K562 (cell line): Measurements from ENCODE around the gene CPA4. TPM values are rescaled to one million over a fixed set of nuclear protein-coding genes. Genes with fewer than 3 reads are reported as not detected.

Experiments used
- ATAC-seq: fragments of 200-7000 bp; cut with Tn5 transposase; 3 replicates; pipeline ENCODE4 v1.9.1; 2020; ENCODE audit warnings: moderate library complexity
- BruUV-seq: library from RNA; stranded (reverse); fragments of 400-500 nt; replicated peaks from 2 replicates; lab custom pipeline; 2021; lab: Mats Ljungman, UMichigan
- CTCF ChIA-PET: fragments of 300-600 bp; formaldehyde crosslinking; extraction: SDS; loops from one replicate; lab custom pipeline; 2021; ENCODE audit warnings: low intra/inter-chr PET ratio; lab: Yijun Ruan, JAX
- POLR2A ChIA-PET: fragments of 300-600, 350-650 bp; sonication (Branson Sonifier 250); formaldehyde crosslinking; extraction: SDS; loops from one replicate; lab custom pipeline; 2021; ENCODE audit warnings: antibody characterized with exemption, inconsistent platforms; lab: Yijun Ruan, JAX
- DNase-seq, 4 experiments: peaks; one replicate each; pipeline versions ENCODE4 v3.0.0 to v3.0.0-alpha.2; 2011 to 2018; ENCODE audit warnings: low spot score in 3 of 4, mixed read lengths in 3 of 4; ENCODE audit errors: extremely low read depth in 1 of 4
- FAIRE-seq: peaks from 2 replicates; lab custom pipeline; 2011; peaks lifted over from hg19 to GRCh38; lab: Jason Lieb, UNC
- H2AFZ ChIP-seq: 2 replicates; pipeline ENCODE4 v1.6.0; 2011; ENCODE audit warnings: low read depth, low read length, control low read depth, inconsistent platforms
- H3K27ac ChIP-seq: fragments of 200-600 bp; 3 replicates; pipeline ENCODE4 v1.8.0; 2011; ENCODE audit warnings: low read depth, mild to moderate bottlenecking, control low read depth, inconsistent platforms, low read length, moderate library complexity, mixed read lengths; ENCODE audit errors: extremely low read depth
- H3K27me3 ChIP-seq, 2 experiments: fragments of 300-600 bp in 1 of 2; 2 replicates in 1 of 2; 3 replicates in 1 of 2; pipeline versions ENCODE4 v1.6.0 to v1.8.0; 2011; ENCODE audit warnings: inconsistent platforms in 2 of 2, low read length in 2 of 2, mild to moderate bottlenecking in 1 of 2, mixed read lengths in 1 of 2, moderate library complexity in 1 of 2; ENCODE audit not compliant: control insufficient read depth in 2 of 2, insufficient read depth in 2 of 2
- H3K36me3 ChIP-seq: fragments of 300-600 bp; 3 replicates; pipeline ENCODE4 v1.8.0; 2011; ENCODE audit warnings: mild to moderate bottlenecking, low read length, inconsistent platforms; ENCODE audit not compliant: control insufficient read depth, insufficient read depth
- H3K4me1 ChIP-seq, 2 experiments: fragments of 200-600 bp in 1 of 2; replicated peaks in 1 of 2; 2 replicates in 1 of 2; 3 replicates in 1 of 2; pipeline versions ENCODE4 v1.5.1 to v1.8.0; 2011; ENCODE audit warnings: inconsistent platforms in 2 of 2, low read length in 2 of 2, mild to moderate bottlenecking in 1 of 2, mixed read lengths in 1 of 2, moderate library complexity in 1 of 2; ENCODE audit not compliant: control insufficient read depth in 2 of 2, insufficient read depth in 2 of 2
- H3K4me2 ChIP-seq: 2 replicates; pipeline ENCODE4 v1.6.1; 2011; ENCODE audit warnings: low read length, control low read depth, inconsistent platforms, mixed read lengths; ENCODE audit not compliant: insufficient read depth
- H3K4me3 ChIP-seq: fragments of 200-600 bp; sonication (generic), shearing (Covaris generic); 2 replicates; pipeline ENCODE4 v1.5.1; 2016; ENCODE audit warnings: control low read depth, inconsistent platforms
- H3K79me2 ChIP-seq: fragments of 200-600 bp; 3 replicates; pipeline ENCODE4 v1.8.0; 2011; ENCODE audit warnings: low read length, inconsistent platforms; ENCODE audit not compliant: control insufficient read depth, insufficient read depth
- H3K9ac ChIP-seq, 2 experiments: 2 replicates each; pipeline versions ENCODE4 v1.6.0 to v1.6.1; 2011; ENCODE audit warnings: low read depth in 2 of 2, low read length in 2 of 2, control low read depth in 1 of 2, inconsistent platforms in 1 of 2, mild to moderate bottlenecking in 1 of 2, mixed read lengths in 1 of 2; ENCODE audit not compliant: insufficient read depth in 1 of 2
- H3K9me1 ChIP-seq: one replicate; pipeline ENCODE4 v1.6.0; 2011; ENCODE audit warnings: inconsistent platforms, mild to moderate bottlenecking, low read length, moderate library complexity; ENCODE audit not compliant: control insufficient read depth, insufficient read depth
- H3K9me3 ChIP-seq: replicated peaks from 2 replicates; pipeline ENCODE4 v1.5.1; 2011; ENCODE audit warnings: low read depth, low read length, inconsistent platforms; ENCODE audit not compliant: control insufficient read depth, insufficient read depth
- H4K20me1 ChIP-seq: replicated peaks from 2 replicates; pipeline ENCODE4 v1.6.1; 2011; ENCODE audit warnings: low read length, inconsistent platforms, mixed read lengths; ENCODE audit not compliant: control insufficient read depth, insufficient read depth
- ATF3 ChIP-seq, 2 experiments: fragments of 450-650 bp in 1 of 2; sonication (generic) in 1 of 2; formaldehyde crosslinking in 1 of 2; IDR thresholded peaks in 1 of 2; conservative IDR thresholded peaks in 1 of 2; 2 replicates each; pipeline versions ENCODE4 v1.6.1 to v1.8.1; 2016 to 2023; ENCODE audit warnings: mild to moderate bottlenecking in 2 of 2, moderate library complexity in 2 of 2, inconsistent platforms in 1 of 2, missing genetic modification reagents in 1 of 2
- CHD2 ChIP-seq: IDR thresholded peaks from 2 replicates; pipeline ENCODE4 v1.6.1; 2011; ENCODE audit warnings: low read depth, low read length
- CSDE1 ChIP-seq, 2 experiments: fragments of 450-650 bp; IDR thresholded peaks; 2 replicates each; pipeline ENCODE4 v1.6.1; 2016; ENCODE audit warnings: mild to moderate bottlenecking in 1 of 2
- E2F3 ChIP-seq: fragments of 250-450 bp; sonication (Bioruptor Pico); IDR thresholded peaks from 2 replicates; pipeline ENCODE4 v1.4.0; 2020; ENCODE audit warnings: mild to moderate bottlenecking
- ELF4 ChIP-seq: fragments of 450-650 bp; formaldehyde crosslinking; IDR thresholded peaks from 2 replicates; pipeline ENCODE4 v1.4.0; 2022; ENCODE audit warnings: missing genetic modification characterization
- ELK1 ChIP-seq: sonication (generic); formaldehyde crosslinking; IDR thresholded peaks from 2 replicates; pipeline ENCODE4 v1.8.1; 2022; ENCODE audit warnings: missing genetic modification reagents
- ERF ChIP-seq: fragments of 450-650 bp; formaldehyde crosslinking; IDR thresholded peaks from 2 replicates; pipeline ENCODE4 v1.4.0; 2020; ENCODE audit warnings: mild to moderate bottlenecking, mixed read lengths
- ETV1 ChIP-seq: fragments of 450-650 bp; conservative IDR thresholded peaks from 2 replicates; pipeline ENCODE4 v1.6.1; 2016; ENCODE audit warnings: missing genetic modification characterization, control low read depth, low read depth, missing compliant biosample characterization
- JUN ChIP-seq, 2 experiments: sonication (generic) in 1 of 2; formaldehyde crosslinking in 1 of 2; IDR thresholded peaks; 2 replicates each; pipeline versions ENCODE4 v1.6.1 to v1.8.0; 2012 to 2022; ENCODE audit warnings: borderline replicate concordance in 2 of 2, mild to moderate bottlenecking in 2 of 2, improper control_type of control experiment in 1 of 2, low read depth in 1 of 2, low read length in 1 of 2, missing genetic modification reagents in 1 of 2
- JUND ChIP-seq, 2 experiments: IDR thresholded peaks; 2 replicates in 1 of 2; 3 replicates in 1 of 2; pipeline ENCODE4 v1.6.1; 2011; ENCODE audit warnings: borderline replicate concordance in 2 of 2, low read depth in 2 of 2, low read length in 2 of 2, improper control_type of control experiment in 1 of 2, missing biosample characterization in 1 of 2, missing genetic modification characterization in 1 of 2, missing genetic modification reagents in 1 of 2
- KAT8 ChIP-seq: fragments of 450-650 bp; IDR thresholded peaks from 2 replicates; pipeline ENCODE4 v1.6.1; 2016; ENCODE audit warnings: low read depth, mild to moderate bottlenecking
- MTA1 ChIP-seq: fragments of 450-650 bp; IDR thresholded peaks from 2 replicates; pipeline ENCODE4 v1.6.1; 2017; ENCODE audit warnings: borderline replicate concordance
- MXI1 ChIP-seq: IDR thresholded peaks from 2 replicates; pipeline ENCODE4 v1.6.1; 2011; ENCODE audit warnings: low read depth, mild to moderate bottlenecking, improper control_type of control experiment, low read length
- TAF9B ChIP-seq: fragments of 450-650 bp; IDR thresholded peaks from 2 replicates; pipeline ENCODE4 v1.6.1; 2018; ENCODE audit warnings: mild to moderate bottlenecking; ENCODE audit not compliant: partially characterized antibody
- ZBTB33 ChIP-seq: sonication (generic); formaldehyde crosslinking; IDR thresholded peaks from 2 replicates; pipeline ENCODE4 v1.8.1; 2023; ENCODE audit warnings: mild to moderate bottlenecking, missing genetic modification reagents
- ZNF143 ChIP-seq: sonication (generic); formaldehyde crosslinking; IDR thresholded peaks from 2 replicates; pipeline ENCODE4 v1.9.0; 2022; ENCODE audit warnings: mild to moderate bottlenecking, missing genetic modification reagents
- ZNF239 ChIP-seq: fragments of 250-450 bp; sonication (Bioruptor Pico); IDR thresholded peaks from 2 replicates; pipeline ENCODE4 v1.4.0; 2020; ENCODE audit warnings: mild to moderate bottlenecking
- WGBS: fragments of 100-300 bp; shearing (Covaris generic); methylation state at CpG from one replicate; pipeline ENCODE4 v1.1.6; 2016; ENCODE audit warnings: low coverage, mixed read lengths; ENCODE audit not compliant: insufficient coverage; ENCODE audit errors: missing lambda C conversion rate; 5-methylcytosine and 5-hydroxymethylcytosine counted together
- in situ Hi-C: fragments of 300-500 bp; cut with MboI; formaldehyde crosslinking; loops from 4 replicates; pipeline ENCODE4 v1.15.0; 2018; ENCODE audit warnings: inconsistent platforms, mixed read lengths
- intact Hi-C: fragments of 100-400 bp; cut with micrococcal nuclease; formaldehyde crosslinking; loops from 2 replicates; pipeline ENCODE4 v1.14.2; 2022
- polyA plus RNA-seq, 8 experiments: library from polyadenylated mRNA; depleted of rRNA in 4 of 8; stranded (reverse) in 5 of 8; unstranded in 3 of 8; fragments of >200 nt; fragmentation: Nextera tagmentation in 2 of 8; fragmentation: Illumina TruSeq in 1 of 8; extraction: Ambion mirVana in 2 of 8; extraction: Trizol in 1 of 8; gene quantifications; 2 replicates each; pipeline versions ENCODE4 v1.2.1 to v1.2.3, GENCODE V29; 2011 to 2014; ENCODE audit warnings: inconsistent platforms in 1 of 8, missing spikeins in 1 of 8
- total RNA-seq, 7 experiments: library from RNA; depleted of rRNA in 6 of 7; stranded (reverse); fragments of >200 nt in 6 of 7; fragmentation: Illumina TruSeq in 2 of 7; extraction: Trizol in 2 of 7; gene quantifications; 2 replicates each; pipeline versions ENCODE4 v1.2.1 to v1.2.3, GENCODE V29; 2011 to 2021; ENCODE audit warnings: low replicate concordance in 1 of 7

The CPA4 gene
- total and polyA plus RNA-seq, 9 of the 15 experiments (the other 6 are each of a cell fraction or from before 2014, with no cell fraction given), result not detected

- ChIA-PET CTCF (interaction anchor here (0.6 kb wide), 1 partner anchor 1720 kb away, joined by 4 read pairs; no protein-coding TSS in a partner anchor), POLR2A (interaction anchor here (1.2 to 1.9 kb wide), 2 partner anchors 8 to 12 kb away, joined by 5 to 8 read pairs; partner anchors contain the start of gene CPA5)
- ATAC-seq (peak; percentile 74), FAIRE-seq (peak; percentile 6), DNase-seq (peak in 2 of 4 experiments; percentile 55 to 56)
- H3K9me1 ChIP-seq, result no peaks in the 10 kb centered on the region
- no peak overlapping the region for H3K4me2 ChIP-seq
- no peak overlapping the region for H2AFZ ChIP-seq
- H3K27ac ChIP-seq, result no peak overlapping the region
- H4K20me1 ChIP-seq, result no peaks in the 10 kb centered on the region
- no peaks in the 10 kb centered on the region; a peak in 1 of 5 replicates for H3K4me1 ChIP-seq
- no TSS peak for BruUV-seq
- H3K27me3 ChIP-seq, result peaks cover 8 to 48% of the 10 kb centered on the region in 2 experiments; a peak in 4 of 5 replicates
- intact Hi-C loops, result no loop called here
- H3K79me2 ChIP-seq, result no peaks in the 10 kb centered on the region
- no peak overlapping the region for H3K4me3 ChIP-seq
- peaks cover 5% of the 10 kb centered on the region; the same call in 1 of the 2 replicates for H3K9me3 ChIP-seq
- H3K36me3 ChIP-seq, result no peaks in the 10 kb centered on the region
- no peak overlapping the region for H3K9ac ChIP-seq
- 21% methylated on average over 16 of the region's 16 CpGs for WGBS
- in situ Hi-C loops, result no loop called here
- peak; percentile 94 for TF ChIP-seq ATF3 (IDR thresholded peaks at IDR 0.05)
- TF ChIP-seq ATF3 (CRISPR knock-in tag; conservative IDR thresholded peaks at IDR 0.05), result peak; percentile 60; the same call in 1 of the 2 replicates
- TF ChIP-seq ERF, result no peak
- TF ChIP-seq ELK1 (CRISPR knock-in tag), result no peak
- TF ChIP-seq MXI1, result no peak
- peak; percentile 93 for TF ChIP-seq JUN (IDR thresholded peaks at IDR 0.05; ENCODE audit: borderline replicate concordance, low read depth, low read length)
- no peak for TF ChIP-seq JUN (CRISPR knock-in tag; IDR thresholded peaks at IDR 0.05; ENCODE audit: borderline replicate concordance)
- no peak for TF ChIP-seq ETV1 (tag)
- TF ChIP-seq MTA1, result no peak
- TF ChIP-seq KAT8, result no peak
- no peak for TF ChIP-seq TAF9B
- TF ChIP-seq CSDE1 (IDR thresholded peaks at IDR 0.05), result no peak
- TF ChIP-seq ZBTB33 (CRISPR knock-in tag), result no peak
- no peak for TF ChIP-seq E2F3
- no peak for TF ChIP-seq CHD2
- peak; percentile 92 for TF ChIP-seq JUND (IDR thresholded peaks at IDR 0.05; ENCODE audit: borderline replicate concordance, low read depth, low read length)
- TF ChIP-seq JUND (tag; IDR thresholded peaks at IDR 0.05; ENCODE audit: borderline replicate concordance, low read depth, low read length), result peak; percentile 78; the same call in 1 of the 3 replicates
- TF ChIP-seq ELF4 (CRISPR knock-in tag), result no peak
- TF ChIP-seq ZNF143 (CRISPR knock-in tag), result no peak
- TF ChIP-seq ZNF239, result no peak
Measured at GRCh38 chr7:130356876-130357611, 64.1 kb downstream of the CPA4 start.
